Hepatocyte (in vitro differentiated cells): Measurements from ENCODE around the gene EYS. TPM values are rescaled to one million over a fixed set of nuclear protein-coding genes. Genes with fewer than 3 reads are reported as not detected.

ENCODE experiments used
- DNase-seq: peaks from one replicate; pipeline ENCODE4 v3.0.0-alpha.2; 2016; ENCODE audit warnings: low spot score
- H2AFZ ChIP-seq: fragments of 200-600 bp; sonication (generic); 2 replicates; pipeline ENCODE4 v1.6.0; 2016; ENCODE audit warnings: antibody characterized with exemption, mild to moderate bottlenecking
- H3K27ac ChIP-seq: fragments of 200-600 bp; sonication (generic); 2 replicates; pipeline ENCODE4 v1.5.1; 2016; ENCODE audit warnings: mild to moderate bottlenecking
- H3K27me3 ChIP-seq: fragments of 200-600 bp; sonication (generic); 2 replicates; pipeline ENCODE4 v1.6.1; 2016
- H3K36me3 ChIP-seq: fragments of 200-600 bp; sonication (generic); replicated peaks from 2 replicates; pipeline ENCODE4 v1.5.1; 2016; ENCODE audit warnings: low read depth; ENCODE audit not compliant: insufficient read depth
- H3K4me1 ChIP-seq: fragments of 200-600 bp; sonication (generic); 2 replicates; pipeline ENCODE4 v1.5.1; 2016; ENCODE audit warnings: mild to moderate bottlenecking, moderate library complexity; ENCODE audit not compliant: insufficient read depth
- H3K4me2 ChIP-seq: fragments of 200-600 bp; sonication (generic); 2 replicates; pipeline ENCODE4 v1.6.0; 2016
- H3K4me3 ChIP-seq: fragments of 200-600 bp; sonication (generic); 2 replicates; pipeline ENCODE4 v1.5.1; 2016; ENCODE audit warnings: mild to moderate bottlenecking
- H3K79me2 ChIP-seq: fragments of 200-600 bp; sonication (generic); 2 replicates; pipeline ENCODE4 v1.6.0; 2017; ENCODE audit warnings: mild to moderate bottlenecking
- H3K9me2 ChIP-seq: fragments of 200-600 bp; sonication (generic); replicated peaks from 2 replicates; pipeline ENCODE4 v1.6.0; 2017; ENCODE audit warnings: mild to moderate bottlenecking; ENCODE audit not compliant: insufficient read depth
- H3K9me3 ChIP-seq: fragments of 200-600 bp; sonication (generic); 2 replicates; pipeline ENCODE4 v1.5.1; 2016; ENCODE audit warnings: low read depth, mild to moderate bottlenecking
- H4K20me1 ChIP-seq: fragments of 200-600 bp; sonication (generic); 2 replicates; pipeline ENCODE4 v1.6.0; 2016; ENCODE audit warnings: mild to moderate bottlenecking; ENCODE audit not compliant: insufficient read depth, poor library complexity, severe bottlenecking
- EZH2 ChIP-seq: fragments of 200-600 bp; sonication (generic); IDR thresholded peaks from 2 replicates; pipeline ENCODE4 v1.6.1; 2016; ENCODE audit warnings: antibody characterized with exemption, mild to moderate bottlenecking, borderline replicate concordance
- EZH2phosphoT487 ChIP-seq: fragments of 200-600 bp; sonication (generic); IDR thresholded peaks from one replicate; pipeline ENCODE4 v1.6.1; 2018; ENCODE audit warnings: antibody characterized with exemption, mild to moderate bottlenecking, low read depth, moderate library complexity; ENCODE audit not compliant: unreplicated experiment, severe bottlenecking
- WGBS: methylation state at CpG from one replicate; pipeline ENCODE4 v1.1.6; 2016; ENCODE audit warnings: low lambda C conversion rate; ENCODE audit errors: missing lambda C conversion rate; 5-methylcytosine and 5-hydroxymethylcytosine counted together
- polyA plus RNA-seq: library from polyadenylated mRNA; unstranded; fragments of >200 nt; fragmentation: Nextera tagmentation; extraction: Ambion mirVana; gene quantifications from 2 replicates; pipeline ENCODE4 v1.2.1, GENCODE V29; 2016
- total RNA-seq: library from RNA; depleted of rRNA; stranded (reverse); fragments of >200 nt; gene quantifications from 2 replicates; pipeline ENCODE4 v1.2.3, GENCODE V29; 2014
- TF ChIP-seq, protein P1 (sequence below): fragments of 200-600 bp; sonication (generic); IDR thresholded peaks from 2 replicates; pipeline ENCODE4 v1.5.1; 2016; ENCODE audit warnings: antibody characterized with exemption, mild to moderate bottlenecking; ENCODE audit not compliant: poor library complexity

EYS gene
- total and polyA plus RNA-seq, 2 experiments from 2014 or later, result 0.57 to 0.68 TPM

GRCh38 chr6:64502801-64503200 is 1204.2 kb downstream of the EYS start:
- Histone ChIP-seq H3K4me3 (no peak overlapping the region), H3K4me2 (no peak overlapping the region), H3K9me3 (no peaks in the 10 kb centered on the region), H4K20me1 (no peaks in the 10 kb centered on the region), H3K79me2 (no peaks in the 10 kb centered on the region), H3K9me2 (no peaks in the 10 kb centered on the region), H3K4me1 (no peaks in the 10 kb centered on the region), H3K27me3 (no peaks in the 10 kb centered on the region), H3K27ac (no peak overlapping the region), H3K36me3 (no peaks in the 10 kb centered on the region), H2AFZ (no peak overlapping the region)
- no peak for DNase-seq
- 40% methylated on average over 2 of the region's 2 CpGs for WGBS
- TF ChIP-seq EZH2 (no peak), EZH2phosphoT487 (no peak)
- TF ChIP-seq, protein P1, sequence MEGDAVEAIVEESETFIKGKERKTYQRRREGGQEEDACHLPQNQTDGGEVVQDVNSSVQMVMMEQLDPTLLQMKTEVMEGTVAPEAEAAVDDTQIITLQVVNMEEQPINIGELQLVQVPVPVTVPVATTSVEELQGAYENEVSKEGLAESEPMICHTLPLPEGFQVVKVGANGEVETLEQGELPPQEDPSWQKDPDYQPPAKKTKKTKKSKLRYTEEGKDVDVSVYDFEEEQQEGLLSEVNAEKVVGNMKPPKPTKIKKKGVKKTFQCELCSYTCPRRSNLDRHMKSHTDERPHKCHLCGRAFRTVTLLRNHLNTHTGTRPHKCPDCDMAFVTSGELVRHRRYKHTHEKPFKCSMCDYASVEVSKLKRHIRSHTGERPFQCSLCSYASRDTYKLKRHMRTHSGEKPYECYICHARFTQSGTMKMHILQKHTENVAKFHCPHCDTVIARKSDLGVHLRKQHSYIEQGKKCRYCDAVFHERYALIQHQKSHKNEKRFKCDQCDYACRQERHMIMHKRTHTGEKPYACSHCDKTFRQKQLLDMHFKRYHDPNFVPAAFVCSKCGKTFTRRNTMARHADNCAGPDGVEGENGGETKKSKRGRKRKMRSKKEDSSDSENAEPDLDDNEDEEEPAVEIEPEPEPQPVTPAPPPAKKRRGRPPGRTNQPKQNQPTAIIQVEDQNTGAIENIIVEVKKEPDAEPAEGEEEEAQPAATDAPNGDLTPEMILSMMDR, result no peak

DNA sequence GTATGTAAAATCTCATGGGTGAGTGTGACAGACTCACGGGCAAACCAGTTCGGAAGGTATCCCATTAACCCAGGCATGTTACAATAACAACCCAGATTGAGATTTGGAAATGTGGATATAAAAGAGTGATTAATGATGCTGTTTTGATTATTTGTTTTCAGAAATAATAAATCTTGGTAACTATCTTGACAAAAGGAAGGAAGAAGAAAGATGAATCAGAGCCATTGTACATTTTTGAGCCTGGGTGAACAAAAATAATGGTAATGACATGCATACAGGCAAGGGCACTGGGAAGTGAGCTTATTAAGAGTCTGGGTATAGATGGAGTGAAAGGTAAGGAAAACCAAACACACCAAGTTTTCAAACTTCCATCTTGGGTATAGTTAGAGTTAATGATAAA is 1209.4 kb downstream of the EYS start:
- H2AFZ ChIP-seq, result no peak overlapping the region
- no peaks in the 10 kb centered on the region for H3K4me1 ChIP-seq
- no peak overlapping the region for H3K27ac ChIP-seq
- no peaks in the 10 kb centered on the region for H3K36me3 ChIP-seq
- H3K9me2 ChIP-seq, result no peaks in the 10 kb centered on the region
- no peak overlapping the region for H3K4me2 ChIP-seq
- DNase-seq, result no peak
- no peaks in the 10 kb centered on the region for H3K79me2 ChIP-seq
- H3K9me3 ChIP-seq, result no peaks in the 10 kb centered on the region
- no peaks in the 10 kb centered on the region for H4K20me1 ChIP-seq
- TF ChIP-seq EZH2 (no peak), EZH2phosphoT487 (no peak)
- TF ChIP-seq, protein P1, result no peak
- H3K27me3 ChIP-seq, result no peaks in the 10 kb centered on the region
- WGBS, result 95% methylated on average over 2 of the region's 2 CpGs
- no peak overlapping the region for H3K4me3 ChIP-seq

- TF ChIP-seq EZH2phosphoT487, result no peak
- TF ChIP-seq EZH2, result no peak
- TF ChIP-seq, protein P1, result no peak
These were observed 1217.3 kb downstream of the EYS start for GRCh38 chr6:64489763-64490162.

More at GRCh38 chr6:64489763-64490162, 1217.3 kb downstream of the EYS start:
- DNase-seq, result no peak
- 69% methylated on average over 2 of the region's 2 CpGs for WGBS
- no peaks in the 10 kb centered on the region for H3K4me1 ChIP-seq
- no peaks in the 10 kb centered on the region for H4K20me1 ChIP-seq
- no peak overlapping the region for H3K4me3 ChIP-seq
- H3K79me2 ChIP-seq, result no peaks in the 10 kb centered on the region
- no peak overlapping the region for H3K27ac ChIP-seq
- no peaks in the 10 kb centered on the region for H3K9me3 ChIP-seq
- H2AFZ ChIP-seq, result no peak overlapping the region
- no peaks in the 10 kb centered on the region for H3K27me3 ChIP-seq
- no peaks in the 10 kb centered on the region for H3K9me2 ChIP-seq
- H3K36me3 ChIP-seq, result no peaks in the 10 kb centered on the region
- no peak overlapping the region for H3K4me2 ChIP-seq
